Loucy (cell line): Measurements from ENCODE around the gene FRMD8.

Experiments used
- H2AFZ ChIP-seq: fragments of 200-600 bp; sonication (generic); 2 replicates; pipeline ENCODE4 v1.6.0; 2016; ENCODE audit warnings: antibody characterized with exemption, mild to moderate bottlenecking, low read length, moderate library complexity
- H3F3A ChIP-seq: fragments of 200-600 bp; 2 replicates; pipeline ENCODE4 v1.6.0; 2016; ENCODE audit warnings: antibody characterized with exemption, low read depth, mild to moderate bottlenecking
- H3K27me3 ChIP-seq: fragments of 200-600 bp; sonication (generic); 2 replicates; pipeline ENCODE4 v1.6.1; 2014; ENCODE audit warnings: low read length, mild to moderate bottlenecking; ENCODE audit not compliant: insufficient read depth, poor library complexity, severe bottlenecking
- H3K36me3 ChIP-seq: fragments of 200-600 bp; sonication (generic); 2 replicates; pipeline ENCODE4 v1.6.1; 2016; ENCODE audit warnings: low read length; ENCODE audit not compliant: insufficient read depth
- H3K4me1 ChIP-seq: fragments of 200-600 bp; sonication (generic); 2 replicates; pipeline ENCODE4 v1.5.1; 2014; ENCODE audit warnings: low read length, mild to moderate bottlenecking; ENCODE audit not compliant: insufficient read depth, poor library complexity, severe bottlenecking
- H3K4me2 ChIP-seq: fragments of 200-600 bp; sonication (generic); 2 replicates; pipeline ENCODE4 v1.6.0; 2014; ENCODE audit warnings: antibody characterized with exemption, low read length, low read depth, mild to moderate bottlenecking; ENCODE audit not compliant: poor library complexity, severe bottlenecking
- H3K4me3 ChIP-seq: fragments of 200-600 bp; sonication (generic); 2 replicates; pipeline ENCODE4 v1.5.1; 2014; ENCODE audit warnings: low read length, mild to moderate bottlenecking, mixed read lengths; ENCODE audit not compliant: poor library complexity, severe bottlenecking
- H3K79me2 ChIP-seq: fragments of 200-600 bp; sonication (generic); 2 replicates; pipeline ENCODE4 v1.6.1; 2014; ENCODE audit warnings: low read length; ENCODE audit not compliant: insufficient read depth
- H3K9ac ChIP-seq: fragments of 200-600 bp; sonication (generic); 2 replicates; pipeline ENCODE4 v1.6.0; 2014; ENCODE audit warnings: mild to moderate bottlenecking, low read depth, low read length, moderate library complexity; ENCODE audit not compliant: poor library complexity, severe bottlenecking
- H3K9me2 ChIP-seq: fragments of 200-600 bp; sonication (generic); replicated peaks from 2 replicates; pipeline ENCODE4 v1.6.1; 2016; ENCODE audit warnings: low read depth, low read length, mixed read lengths
- H3K9me3 ChIP-seq: fragments of 200-600 bp; sonication (generic); 2 replicates; pipeline ENCODE4 v1.6.1; 2014; ENCODE audit warnings: mild to moderate bottlenecking, antibody characterized with exemption, low read length, low read depth; ENCODE audit not compliant: insufficient read depth
- H4K20me1 ChIP-seq: fragments of 200-600 bp; sonication (generic); 2 replicates; pipeline ENCODE4 v1.6.0; 2014; ENCODE audit warnings: antibody characterized with exemption, low read length, mild to moderate bottlenecking; ENCODE audit not compliant: insufficient read depth, poor library complexity, severe bottlenecking
- EZH2phosphoT487 ChIP-seq: fragments of 200-600 bp; IDR thresholded peaks from 2 replicates; pipeline ENCODE4 v1.6.1; 2018; ENCODE audit warnings: antibody characterized with exemption, mild to moderate bottlenecking, moderate library complexity, borderline replicate concordance
- TF ChIP-seq, protein P1 (sequence below): fragments of 200-600 bp; sonication (generic); conservative IDR thresholded peaks from 2 replicates; pipeline ENCODE4 v1.5.1; 2014; ENCODE audit warnings: mild to moderate bottlenecking, antibody characterized with exemption, low read length

Gene FRMD8

DNA sequence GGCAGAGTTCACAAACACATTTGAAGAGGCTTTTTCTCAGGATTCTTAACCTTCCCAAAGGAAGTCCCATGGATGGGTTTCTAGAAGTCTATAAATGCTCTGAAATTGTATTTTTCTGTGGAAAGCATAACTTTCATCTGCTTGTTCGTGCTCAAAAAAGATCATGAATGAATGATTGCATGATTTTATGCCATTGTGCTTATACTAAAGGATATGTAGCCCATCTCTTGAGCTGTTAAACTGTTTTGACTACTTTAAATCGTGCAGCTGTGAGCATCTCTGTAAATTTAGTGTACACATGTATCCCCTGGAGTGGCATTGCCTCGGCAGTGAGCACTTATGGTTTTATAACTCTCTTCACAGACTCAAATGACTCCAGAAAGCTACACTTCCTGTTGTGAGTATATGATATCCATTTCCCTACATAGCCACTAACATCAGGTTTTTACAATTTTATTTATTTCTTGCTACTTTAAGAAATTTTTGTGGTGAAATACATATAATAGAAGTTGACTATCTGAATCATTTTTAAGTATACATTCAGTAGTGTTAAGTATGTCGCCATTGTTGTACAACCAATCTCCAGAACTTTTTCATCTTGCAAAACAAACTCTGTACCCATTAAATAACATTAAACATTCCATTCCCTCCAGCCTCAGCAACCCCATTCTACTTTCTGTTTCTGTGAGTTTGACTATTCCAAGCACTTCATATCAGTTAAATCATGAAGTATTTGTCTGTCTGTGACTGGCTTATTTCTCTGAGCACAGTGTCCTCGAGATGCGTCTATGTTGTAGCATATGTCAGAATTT is 44.2 kb downstream of the FRMD8 start:
- H3K9ac ChIP-seq, result peak overlapping the region; percentile 100
- H4K20me1 ChIP-seq, result peaks cover 70% of the 10 kb centered on the region
- H3K79me2 ChIP-seq, result peaks cover 93% of the 10 kb centered on the region
- H3K4me1 ChIP-seq, result peaks cover 72% of the 10 kb centered on the region
- H3F3A ChIP-seq, result peaks cover 26% of the 10 kb centered on the region
- H3K9me3 ChIP-seq, result no peaks in the 10 kb centered on the region
- no peaks in the 10 kb centered on the region for H3K9me2 ChIP-seq
- no peaks in the 10 kb centered on the region for H3K27me3 ChIP-seq
- H3K4me2 ChIP-seq, result peak overlapping the region; percentile 99
- peaks cover 8% of the 10 kb centered on the region for H3K36me3 ChIP-seq
- TF ChIP-seq, protein P1, sequence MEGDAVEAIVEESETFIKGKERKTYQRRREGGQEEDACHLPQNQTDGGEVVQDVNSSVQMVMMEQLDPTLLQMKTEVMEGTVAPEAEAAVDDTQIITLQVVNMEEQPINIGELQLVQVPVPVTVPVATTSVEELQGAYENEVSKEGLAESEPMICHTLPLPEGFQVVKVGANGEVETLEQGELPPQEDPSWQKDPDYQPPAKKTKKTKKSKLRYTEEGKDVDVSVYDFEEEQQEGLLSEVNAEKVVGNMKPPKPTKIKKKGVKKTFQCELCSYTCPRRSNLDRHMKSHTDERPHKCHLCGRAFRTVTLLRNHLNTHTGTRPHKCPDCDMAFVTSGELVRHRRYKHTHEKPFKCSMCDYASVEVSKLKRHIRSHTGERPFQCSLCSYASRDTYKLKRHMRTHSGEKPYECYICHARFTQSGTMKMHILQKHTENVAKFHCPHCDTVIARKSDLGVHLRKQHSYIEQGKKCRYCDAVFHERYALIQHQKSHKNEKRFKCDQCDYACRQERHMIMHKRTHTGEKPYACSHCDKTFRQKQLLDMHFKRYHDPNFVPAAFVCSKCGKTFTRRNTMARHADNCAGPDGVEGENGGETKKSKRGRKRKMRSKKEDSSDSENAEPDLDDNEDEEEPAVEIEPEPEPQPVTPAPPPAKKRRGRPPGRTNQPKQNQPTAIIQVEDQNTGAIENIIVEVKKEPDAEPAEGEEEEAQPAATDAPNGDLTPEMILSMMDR, result no peak
- no peak for TF ChIP-seq EZH2phosphoT487
- no peak overlapping the region for H2AFZ ChIP-seq
- H3K4me3 ChIP-seq, result peak overlapping the region; percentile 94

DNA sequence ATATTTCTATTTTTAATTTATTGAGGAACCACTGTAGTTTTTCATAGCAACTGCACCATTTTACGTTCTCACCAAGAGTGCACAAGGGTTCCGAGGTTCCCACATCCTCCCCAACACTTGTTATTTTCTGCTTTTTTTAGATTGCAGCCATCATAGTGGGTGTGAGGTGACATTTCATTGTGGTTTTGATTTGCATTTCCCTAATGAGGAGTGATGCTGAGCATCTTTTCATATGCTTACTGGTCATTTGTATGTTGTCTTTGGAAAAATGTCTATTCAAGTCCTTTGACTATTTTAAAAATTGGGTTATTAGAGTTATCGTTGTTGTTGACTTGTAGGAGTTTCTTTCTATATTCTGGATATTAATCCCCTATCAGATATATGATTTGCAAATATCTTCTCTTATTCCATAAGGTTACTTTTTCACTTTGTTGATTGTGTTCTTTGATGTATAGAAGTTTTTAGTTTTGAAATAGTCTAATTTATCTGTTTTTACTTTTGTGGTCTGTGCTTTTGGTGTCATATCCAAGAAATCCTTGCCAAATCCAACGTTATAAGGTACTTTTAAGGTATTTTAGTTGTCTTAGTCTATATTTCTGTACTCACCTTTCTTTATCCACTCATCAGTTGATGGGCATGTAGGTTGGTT is 45.1 kb downstream of the FRMD8 start:
- peaks cover 24% of the 10 kb centered on the region for H3F3A ChIP-seq
- H3K9ac ChIP-seq, result peak overlapping the region; percentile 100
- no peaks in the 10 kb centered on the region for H3K9me3 ChIP-seq
- peaks cover 63% of the 10 kb centered on the region for H3K4me1 ChIP-seq
- peaks cover 11% of the 10 kb centered on the region; the same call in 1 of the 2 replicates for H3K36me3 ChIP-seq
- H3K79me2 ChIP-seq, result peaks cover 83% of the 10 kb centered on the region
- peak overlapping the region; percentile 99 for H3K4me2 ChIP-seq
- H3K4me3 ChIP-seq, result peak overlapping the region; percentile 94
- no peaks in the 10 kb centered on the region for H3K27me3 ChIP-seq
- peaks cover 60% of the 10 kb centered on the region for H4K20me1 ChIP-seq
- TF ChIP-seq, protein P1, result no peak
- TF ChIP-seq EZH2phosphoT487, result no peak
- no peaks in the 10 kb centered on the region for H3K9me2 ChIP-seq
- H2AFZ ChIP-seq, result no peak overlapping the region

DNA sequence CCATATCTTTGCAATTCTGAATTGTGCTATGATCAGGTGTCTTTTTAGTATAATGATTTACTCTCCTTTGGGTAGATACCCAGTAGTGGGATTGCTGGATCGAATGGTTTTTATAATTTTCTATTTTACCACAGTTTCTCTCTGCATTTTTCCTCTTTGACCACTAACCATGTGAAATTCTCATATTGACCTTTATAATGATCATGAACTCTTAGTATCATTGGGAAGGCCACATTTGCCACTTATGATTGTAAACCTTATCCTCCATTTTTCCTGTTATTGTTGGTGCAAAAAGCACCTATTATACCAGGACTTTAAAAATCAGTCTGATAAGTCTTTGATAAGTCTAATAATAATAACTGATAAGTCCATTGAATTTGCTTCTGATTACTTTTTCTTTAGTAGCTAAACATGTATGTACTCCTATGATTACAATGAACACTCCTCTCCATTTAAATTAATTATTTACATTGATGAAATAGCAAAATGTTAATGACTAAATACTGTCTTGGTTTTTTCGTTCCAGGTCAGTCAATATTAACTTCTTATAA is 45.7 kb downstream of the FRMD8 start:
- Histone ChIP-seq H3K4me2 (peak overlapping the region; percentile 99), H2AFZ (no peak overlapping the region), H3K27me3 (no peaks in the 10 kb centered on the region), H4K20me1 (peaks cover 54% of the 10 kb centered on the region), H3K9ac (no peak overlapping the region), H3K4me1 (peaks cover 57% of the 10 kb centered on the region), H3K36me3 (peaks cover 12% of the 10 kb centered on the region; the same call in 1 of the 2 replicates), H3F3A (peaks cover 24% of the 10 kb centered on the region), H3K9me3 (no peaks in the 10 kb centered on the region), H3K79me2 (peaks cover 77% of the 10 kb centered on the region), H3K9me2 (no peaks in the 10 kb centered on the region), H3K4me3 (no peak overlapping the region)
- no peak for TF ChIP-seq EZH2phosphoT487
- TF ChIP-seq, protein P1, result no peak
